Left ventricle myocardium superior (tissue), 1 donor: ENCODE results near the gene LBP. TPM values are rescaled to one million over a fixed set of nuclear protein-coding genes. Genes with fewer than 3 reads are reported as not detected.

Source experiments
- ATAC-seq: fragments of 200-7000 bp; cut with Tn5 transposase; one replicate; pipeline ENCODE4 v1.9.1; 2020; ENCODE audit warnings: mild to moderate bottlenecking, moderate library complexity
- DNase-seq: peaks from one replicate; pipeline ENCODE4 v3.0.0-alpha.2; 2020
- intact Hi-C: fragments of 100-400 bp; cut with micrococcal nuclease; formaldehyde crosslinking; loops from one replicate; pipeline ENCODE4 v1.11.0; 2022
- total RNA-seq: library from RNA; stranded (reverse); fragmentation: NEBNext Ultra II Directional; extraction: Animal tissue kit (Norgen Biotek cat#: 25700); gene quantifications from one replicate; pipeline ENCODE4 v1.2.1, GENCODE V29; 2021
- donor health status: DM: no; HTN: yes; CAD: no; lungs with severe emphysema.

LBP gene
- total RNA-seq, 1 donor from 2014 or later: 0.25 TPM

DNA sequence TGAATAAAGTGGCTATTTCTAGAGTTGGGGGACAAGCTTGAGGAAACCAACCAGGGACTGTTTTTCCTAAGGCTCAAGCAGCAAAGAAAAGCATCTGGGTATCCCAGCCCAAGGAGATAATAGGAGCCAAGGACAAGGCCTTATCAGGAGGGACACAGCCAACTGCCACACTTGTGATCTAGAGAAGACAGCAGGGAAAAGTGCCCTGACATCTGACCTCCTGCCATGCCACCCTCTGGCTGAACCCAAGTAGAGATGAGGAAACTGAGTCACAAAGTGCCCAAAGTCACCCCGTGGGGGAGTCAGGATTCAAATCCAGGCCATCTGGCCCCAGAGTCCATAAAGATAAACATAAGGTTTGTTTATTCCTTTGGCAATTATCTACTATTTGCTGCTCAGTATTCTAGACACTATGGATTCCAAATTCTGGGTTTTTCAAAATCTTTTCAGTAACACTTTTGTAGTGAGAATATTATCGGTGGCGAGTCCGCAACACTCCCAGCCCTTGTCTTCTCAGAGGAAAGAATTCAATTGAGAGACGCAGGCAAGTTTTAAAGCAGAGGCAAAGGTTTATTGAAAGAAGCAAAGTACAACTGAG lies 3.5 kb upstream of the LBP start:
- ATAC-seq (no peak), DNase-seq (no peak)
- intact Hi-C loops: no loop called here

DNA sequence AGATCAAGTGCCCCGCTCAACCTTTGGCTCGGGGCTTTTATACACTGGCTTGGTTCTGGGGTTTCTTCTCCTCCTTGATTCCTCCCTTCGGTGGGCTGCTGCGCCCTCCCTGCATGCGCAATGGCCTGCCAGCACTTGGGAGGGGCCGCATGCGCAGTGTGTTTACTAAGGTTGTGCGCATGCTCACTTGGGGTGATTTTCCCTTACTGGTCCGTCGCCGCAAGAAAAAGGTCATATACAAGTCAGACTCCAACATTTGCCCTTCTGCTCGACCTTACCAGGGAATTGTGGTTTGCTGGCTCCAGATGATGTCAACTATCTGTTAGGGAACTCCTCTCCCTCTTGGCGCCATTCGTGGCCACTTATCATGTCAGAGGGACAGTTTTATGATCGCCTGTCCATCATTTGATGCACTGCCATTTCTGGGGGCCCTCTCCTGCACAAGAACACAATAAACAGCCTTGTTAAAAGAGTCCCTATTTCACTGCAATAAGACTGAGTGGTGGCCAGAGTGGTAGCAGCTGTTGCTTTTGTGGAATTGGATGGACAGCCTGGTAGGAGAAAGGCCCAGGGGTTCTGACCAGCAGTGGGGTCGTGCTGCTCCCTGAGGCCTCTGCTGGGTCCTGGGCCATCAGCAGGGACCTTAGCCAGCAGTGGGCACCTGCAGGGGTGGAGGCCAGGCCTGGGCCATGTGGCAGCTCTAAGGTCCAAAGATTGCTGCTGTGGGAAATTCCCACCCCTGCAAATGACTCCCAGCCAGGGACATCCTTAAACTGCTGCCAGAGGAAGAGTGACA lies 2.8 kb upstream of the LBP start:
- peak; percentile 44 for DNase-seq
- peak; percentile 21 for ATAC-seq
- intact Hi-C loops: no loop called here

DNA sequence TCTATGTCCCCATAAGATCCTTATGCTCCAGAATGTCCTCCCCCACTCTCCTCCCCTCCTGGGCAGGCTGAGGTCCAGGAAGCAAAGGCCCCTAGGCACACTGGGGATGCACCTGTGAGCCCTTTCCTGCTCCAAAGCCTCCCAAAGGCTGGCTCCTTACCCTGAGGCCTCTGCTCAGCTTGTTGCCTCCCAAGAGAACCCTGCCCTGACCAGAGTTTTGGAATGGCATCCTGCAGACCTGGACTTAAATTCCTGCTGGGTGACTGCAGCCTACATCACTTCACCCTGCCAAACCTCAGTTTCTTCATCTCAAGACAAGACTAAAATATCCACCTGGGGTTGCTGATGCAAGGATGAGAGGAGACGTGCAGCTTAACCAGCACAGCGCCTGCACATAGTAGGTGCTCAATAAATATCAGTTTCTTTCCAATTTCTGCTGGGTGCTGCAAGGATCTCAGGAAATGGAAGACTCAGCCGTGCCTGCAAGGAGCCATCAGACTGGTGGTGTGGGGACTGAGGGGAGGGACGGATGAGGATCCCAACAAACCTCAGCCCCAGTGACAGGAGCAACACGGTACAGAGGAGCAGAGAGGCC lies 2.1 kb upstream of the LBP start:
- ATAC-seq (no peak), DNase-seq (no peak)
- intact Hi-C loops: no loop called here

DNA sequence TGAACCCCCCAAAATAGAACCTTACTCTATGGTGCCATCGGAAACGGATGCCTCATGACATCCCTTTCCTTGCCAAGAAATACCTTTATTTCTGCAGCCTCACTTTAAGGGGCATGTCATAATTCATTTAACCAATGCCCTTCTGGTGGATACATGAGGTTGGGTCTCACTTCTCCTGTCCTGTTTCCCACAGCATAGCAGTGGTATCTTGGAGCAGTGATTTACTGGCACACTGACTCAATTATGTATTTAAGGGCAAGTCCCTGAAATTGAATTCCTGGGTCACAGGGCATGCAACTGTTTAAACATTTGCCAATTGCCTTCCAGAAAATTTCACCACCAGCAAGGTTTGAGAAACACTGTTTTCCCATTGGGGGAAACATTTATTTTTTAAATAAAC lies 639 bp upstream of the LBP start:
- peak; percentile 21 for ATAC-seq
- no peak for DNase-seq
- intact Hi-C loops: no loop called here

DNA sequence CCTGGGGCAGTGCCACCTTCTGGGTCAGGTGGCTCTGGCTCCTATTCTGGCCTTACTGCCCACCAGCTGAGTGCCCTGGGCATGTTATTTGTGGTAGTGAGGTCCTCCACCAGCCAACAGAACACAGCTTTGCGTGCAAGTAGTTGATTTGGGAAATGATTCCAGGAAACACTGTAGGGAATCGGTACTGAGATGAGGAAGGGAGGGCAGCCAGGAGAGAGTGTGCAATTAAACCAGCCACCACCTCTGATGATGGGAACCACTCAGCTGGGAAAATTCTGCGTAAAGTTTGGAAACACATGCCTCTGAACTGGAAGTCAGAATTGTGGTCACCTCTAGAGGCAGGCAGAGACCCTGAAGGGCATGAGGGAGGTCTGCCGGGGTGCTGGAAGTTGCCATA lies 459 bp downstream of the LBP start:
- no peak for ATAC-seq

DNA sequence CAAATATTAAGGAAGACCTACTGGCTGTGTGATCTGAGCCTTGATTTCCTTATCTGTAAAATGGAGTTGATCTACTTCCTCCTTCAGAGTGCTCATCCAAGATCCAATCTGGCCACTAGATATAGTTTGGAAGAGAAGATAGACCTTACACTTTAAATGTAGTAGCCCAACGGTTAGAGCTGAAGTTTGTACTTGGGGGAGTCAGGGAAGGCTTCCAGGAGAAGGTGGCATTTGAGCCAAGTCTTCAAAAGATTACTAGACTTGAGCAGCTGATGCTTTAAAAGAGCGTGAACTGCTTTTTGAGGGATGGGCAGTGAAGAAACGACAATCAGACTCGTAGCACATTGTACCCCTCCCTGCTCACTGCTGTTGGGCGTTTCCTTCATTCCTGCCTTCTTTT lies 3.6 kb downstream of the LBP start:
- DNase-seq (no peak), ATAC-seq (no peak)
- intact Hi-C loops: no loop called here

More for the DNA sequence above, 459 bp downstream of the LBP start:
- DNase-seq: no peak
- intact Hi-C loops: no loop called here

DNA sequence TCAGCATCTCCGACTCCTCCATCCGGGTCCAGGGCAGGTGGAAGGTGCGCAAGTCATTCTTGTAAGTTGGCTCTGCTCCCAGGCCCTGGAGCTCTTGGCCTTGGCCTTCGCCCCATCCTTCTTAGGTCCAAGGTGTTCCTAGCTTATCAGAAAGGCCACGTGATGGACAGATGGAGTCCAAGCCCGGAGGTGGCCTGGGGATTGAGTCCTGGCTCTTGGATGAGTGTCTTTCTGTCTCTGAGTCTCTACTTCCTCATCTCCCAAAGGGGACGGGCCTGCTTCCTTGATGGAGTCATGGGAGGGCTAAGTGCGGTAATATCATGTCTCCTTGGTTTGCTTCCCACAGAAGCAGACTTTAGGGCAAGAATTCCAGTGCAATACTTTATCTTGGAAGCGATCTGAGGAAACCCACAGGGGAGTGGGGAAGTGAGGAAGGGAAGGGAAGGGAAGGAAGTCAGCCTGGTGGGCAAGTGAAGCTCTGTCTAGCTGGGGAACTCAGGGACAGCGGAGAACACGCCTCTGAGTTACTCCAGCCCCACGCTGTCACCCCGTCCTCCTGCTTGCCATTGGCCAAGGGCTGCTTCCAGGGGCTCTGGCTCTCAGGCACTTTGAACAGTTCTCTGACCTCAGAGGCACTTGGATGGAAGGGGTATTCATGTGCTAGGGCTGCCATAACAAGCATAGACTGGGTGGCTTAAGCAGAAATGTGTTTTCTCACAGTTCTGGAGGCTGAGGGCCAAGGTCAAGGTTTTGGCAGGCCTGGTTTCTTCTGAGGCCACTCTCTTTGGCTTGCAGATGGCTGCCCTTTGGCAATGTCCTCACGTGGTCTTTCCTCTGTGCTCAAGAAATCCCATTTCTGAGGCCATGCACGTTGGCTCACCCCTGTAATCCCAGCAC lies 4.8 kb downstream of the LBP start:
- ATAC-seq (peak; percentile 63), DNase-seq (peak; percentile 45)
- intact Hi-C loops: no loop called here

DNA sequence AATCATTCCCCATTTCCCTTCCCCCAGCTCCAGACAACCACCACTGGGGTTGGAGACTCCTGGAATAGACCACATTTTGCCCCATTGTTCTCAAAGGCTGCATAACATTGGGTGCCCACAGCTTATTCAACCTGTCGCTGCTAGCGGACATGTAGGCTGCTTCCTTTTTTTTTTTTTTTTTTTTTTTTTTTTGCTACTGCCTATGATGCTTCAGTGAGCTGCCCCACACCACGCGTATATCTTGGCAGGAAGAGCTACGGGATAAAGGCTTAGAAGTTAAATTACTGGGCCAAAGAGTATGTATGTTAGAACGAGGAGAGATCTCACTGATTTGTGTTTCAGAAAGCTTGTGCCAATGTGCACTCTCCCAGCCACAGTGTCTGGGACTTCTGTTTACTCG lies 7.0 kb downstream of the LBP start:
- DNase-seq: no peak
- ATAC-seq: no peak
- intact Hi-C loops: no loop called here

DNA sequence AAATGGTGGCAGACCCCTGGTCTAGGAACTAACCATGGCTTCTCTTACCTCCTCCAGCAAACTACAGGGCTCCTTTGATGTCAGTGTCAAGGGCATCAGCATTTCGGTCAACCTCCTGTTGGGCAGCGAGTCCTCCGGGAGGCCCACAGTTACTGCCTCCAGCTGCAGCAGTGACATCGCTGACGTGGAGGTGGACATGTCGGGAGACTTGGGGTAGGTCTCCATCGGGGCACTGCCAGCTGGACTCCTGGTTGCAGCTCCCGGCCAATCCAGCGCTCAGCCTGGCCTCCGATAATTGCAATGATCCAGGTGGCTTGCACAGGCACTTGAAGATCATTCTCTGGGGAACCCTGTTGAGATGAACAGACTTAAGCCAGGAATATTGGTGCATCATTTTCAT lies 7.9 kb downstream of the LBP start:
- DNase-seq (no peak), ATAC-seq (no peak)
- intact Hi-C loops: no loop called here

DNA sequence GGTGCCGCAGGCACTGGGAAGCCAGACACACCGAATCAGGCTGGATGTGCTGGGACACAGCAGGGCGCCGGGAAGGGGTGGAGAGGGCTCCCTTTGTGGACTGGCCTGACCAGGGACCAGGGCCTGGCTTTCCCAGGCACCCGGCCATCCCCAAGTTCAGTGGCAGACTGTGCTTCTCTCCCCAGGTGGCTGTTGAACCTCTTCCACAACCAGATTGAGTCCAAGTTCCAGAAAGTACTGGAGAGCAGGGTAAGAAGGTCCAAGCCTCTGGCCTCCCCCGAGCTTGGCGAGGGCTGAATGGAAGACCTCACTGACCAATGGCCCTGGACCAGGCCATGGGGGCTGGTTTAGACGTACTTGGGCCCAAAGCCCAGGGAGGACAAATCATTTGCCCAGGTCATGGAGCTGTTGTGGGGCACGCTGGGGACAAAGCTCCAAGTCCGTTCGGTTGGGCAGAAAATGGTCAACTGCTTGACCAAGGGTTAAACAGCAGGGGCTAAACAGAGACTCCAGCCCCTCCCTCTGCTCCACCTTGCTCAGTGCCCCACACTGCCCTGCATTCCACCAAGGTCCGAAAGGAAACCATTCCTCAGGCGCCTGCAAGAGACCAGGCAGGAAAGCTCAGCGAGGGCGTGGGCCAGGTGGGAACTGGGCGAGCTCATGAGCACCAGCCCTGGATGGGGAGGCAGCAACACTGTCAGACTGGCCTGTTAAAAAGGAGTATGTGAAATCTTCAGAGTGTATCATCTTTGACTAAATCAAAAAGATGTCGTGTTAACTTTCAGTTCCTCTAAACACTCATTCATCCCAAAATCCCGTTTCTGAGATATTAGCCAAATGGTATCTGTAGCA lies 9.1 kb downstream of the LBP start:
- no peak for ATAC-seq
- DNase-seq: no peak
- intact Hi-C loops: no loop called here

DNA sequence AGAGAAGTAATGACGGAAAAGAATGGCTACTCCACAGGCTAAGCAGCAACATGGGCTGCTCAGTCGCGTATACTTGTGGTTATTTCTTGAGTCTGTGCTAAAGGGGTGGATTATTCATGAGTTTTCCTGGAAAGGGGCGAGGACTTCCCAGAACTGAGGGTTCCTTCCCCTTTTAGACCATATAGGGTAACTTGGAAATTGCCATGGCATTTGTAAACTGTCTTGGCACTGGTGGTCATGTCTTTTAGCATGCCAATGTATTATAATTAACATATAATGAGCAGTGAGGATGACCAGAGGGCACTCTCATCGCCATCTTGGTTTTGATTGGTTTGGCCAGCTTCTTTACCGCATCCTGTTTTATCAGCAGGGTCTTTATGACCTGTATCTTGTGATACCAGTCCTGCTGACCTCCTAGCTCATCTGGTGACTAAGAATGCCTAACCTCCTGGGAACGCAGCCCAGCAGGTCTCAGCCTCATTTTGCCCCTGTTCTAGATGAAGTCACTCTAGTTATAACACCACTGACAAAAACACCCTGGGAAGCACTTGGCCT lies 11.4 kb downstream of the LBP start:
- intact Hi-C loops: no loop called here
- DNase-seq (no peak), ATAC-seq (no peak)

DNA sequence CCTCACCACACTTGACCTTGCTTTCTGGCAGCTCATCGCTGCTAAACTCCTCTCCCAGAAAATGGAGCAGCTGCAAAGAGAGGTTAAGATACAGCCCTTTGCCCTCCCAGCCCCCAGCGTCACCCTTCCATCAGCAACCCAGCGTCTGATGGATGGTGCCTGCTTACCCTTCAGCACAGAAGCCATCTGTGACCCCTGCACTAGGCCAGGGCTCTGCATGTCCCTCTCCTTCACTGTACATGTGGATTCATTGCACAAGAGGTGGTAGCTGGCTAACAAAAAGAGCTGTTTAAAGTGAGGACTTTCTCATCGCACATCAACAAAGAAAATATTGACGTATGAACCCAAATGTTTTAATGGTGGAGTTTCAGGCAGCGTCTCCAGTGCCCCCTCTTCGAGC lies 12.3 kb downstream of the LBP start:
- DNase-seq: no peak
- ATAC-seq: no peak
- intact Hi-C loops: no loop called here

DNA sequence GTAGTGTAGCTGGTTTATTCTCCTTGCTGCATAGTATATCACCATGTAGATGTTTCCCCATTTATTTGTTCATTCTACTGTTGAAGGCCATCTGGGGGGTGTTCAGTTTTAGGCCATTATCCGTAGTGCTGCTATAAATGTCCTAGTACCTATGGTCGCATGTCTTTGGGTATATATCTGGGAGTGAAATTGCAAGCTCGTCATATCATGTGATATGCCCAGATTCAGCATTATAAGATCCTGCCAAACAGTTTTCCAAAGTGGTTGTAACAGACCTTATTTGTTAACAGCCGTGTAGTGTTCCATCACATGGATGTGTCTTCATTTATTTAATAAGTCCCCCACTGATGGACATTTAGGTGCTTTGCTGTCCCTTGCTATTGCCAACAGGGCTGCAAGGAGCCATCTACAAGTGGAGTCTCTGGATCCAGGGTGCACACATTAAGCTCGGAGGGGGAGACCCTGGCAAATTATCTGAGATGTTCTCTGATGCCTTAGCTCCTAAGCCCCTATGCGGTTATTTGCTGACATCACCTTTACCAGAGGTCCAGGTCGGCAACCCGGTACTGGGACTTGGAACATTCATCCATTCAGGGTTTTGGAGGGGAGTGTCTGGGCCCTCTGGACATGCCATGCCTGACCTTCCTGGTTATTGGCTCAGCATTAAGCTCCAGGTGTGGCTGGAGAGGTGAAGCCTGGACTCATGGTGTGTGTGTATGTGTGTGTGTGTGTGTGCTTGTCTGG lies 16.9 kb downstream of the LBP start:
- ATAC-seq (no peak), DNase-seq (no peak)
- intact Hi-C loops: no loop called here

DNA sequence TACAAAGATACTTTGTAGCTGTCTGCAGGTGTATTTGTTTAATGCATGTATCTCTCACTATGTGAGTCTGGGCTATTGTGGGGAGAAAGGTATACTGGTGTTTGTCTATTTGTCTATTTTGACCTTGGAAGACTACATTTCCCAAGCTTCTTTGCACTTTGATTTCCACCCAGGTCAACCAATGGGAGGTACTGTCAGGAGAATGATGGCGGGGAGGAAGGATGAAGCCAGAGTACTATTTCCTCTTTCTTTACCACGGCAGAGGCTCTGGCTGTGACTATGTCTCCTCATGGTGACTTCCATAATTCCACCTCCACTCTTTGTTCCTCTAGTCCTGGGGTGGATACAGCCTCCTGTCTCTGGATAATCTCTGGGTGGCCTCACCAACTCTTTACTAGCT lies 23.1 kb downstream of the LBP start:
- DNase-seq (no peak), ATAC-seq (no peak)
- intact Hi-C loops: no loop called here

DNA sequence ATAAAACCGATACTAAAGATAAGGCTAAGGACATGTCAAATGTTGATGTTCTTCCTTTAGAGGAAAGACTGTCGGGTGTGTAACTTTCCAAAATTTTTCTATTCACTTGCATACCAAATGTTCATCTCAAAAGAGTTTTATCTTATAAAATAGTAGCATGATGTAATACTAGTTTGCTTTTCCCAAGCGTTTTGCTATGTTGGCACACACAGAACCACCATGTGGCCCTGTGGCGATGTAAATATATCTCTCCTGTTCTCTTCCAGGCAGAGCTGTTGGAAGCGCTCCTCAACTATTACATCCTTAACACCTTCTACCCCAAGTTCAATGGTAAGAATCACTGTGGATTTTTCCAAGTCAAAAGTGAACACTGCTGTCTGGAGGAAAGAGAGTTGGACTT lies 26.5 kb downstream of the LBP start:
- no peak for DNase-seq
- intact Hi-C loops: no loop called here
- ATAC-seq: no peak

DNA sequence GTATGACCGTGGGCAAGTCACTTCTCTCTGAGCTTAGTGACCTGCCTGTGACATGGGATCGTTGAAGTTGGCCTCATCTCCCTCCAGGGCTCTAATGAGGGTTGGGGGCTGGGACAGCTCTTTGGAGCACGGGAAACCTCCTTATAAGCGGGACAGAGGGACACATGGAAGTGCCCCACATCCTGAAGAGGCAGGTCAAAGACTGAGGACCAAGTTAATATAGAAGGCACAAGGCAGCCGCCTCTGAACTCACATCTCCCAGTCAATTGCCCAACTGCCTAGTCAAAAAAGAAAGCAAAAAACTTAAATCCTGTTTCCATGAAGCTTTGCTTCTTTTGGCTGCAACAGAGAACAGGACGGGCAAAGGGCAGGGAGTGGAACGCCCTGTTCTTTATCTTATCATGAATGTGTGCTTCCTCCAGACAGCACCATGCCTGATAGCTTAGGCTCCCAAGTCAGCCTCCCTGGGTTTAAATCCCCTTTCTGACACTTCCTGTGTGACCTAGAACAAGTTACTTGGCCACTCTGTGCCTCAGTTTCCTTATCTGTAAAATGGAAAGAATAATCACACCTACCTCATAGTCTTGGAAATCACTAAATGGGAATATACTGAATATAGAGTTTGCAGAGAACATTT lies 27.1 kb downstream of the LBP start:
- DNase-seq (no peak), ATAC-seq (peak; percentile 62)
- intact Hi-C loops: no loop called here

DNA sequence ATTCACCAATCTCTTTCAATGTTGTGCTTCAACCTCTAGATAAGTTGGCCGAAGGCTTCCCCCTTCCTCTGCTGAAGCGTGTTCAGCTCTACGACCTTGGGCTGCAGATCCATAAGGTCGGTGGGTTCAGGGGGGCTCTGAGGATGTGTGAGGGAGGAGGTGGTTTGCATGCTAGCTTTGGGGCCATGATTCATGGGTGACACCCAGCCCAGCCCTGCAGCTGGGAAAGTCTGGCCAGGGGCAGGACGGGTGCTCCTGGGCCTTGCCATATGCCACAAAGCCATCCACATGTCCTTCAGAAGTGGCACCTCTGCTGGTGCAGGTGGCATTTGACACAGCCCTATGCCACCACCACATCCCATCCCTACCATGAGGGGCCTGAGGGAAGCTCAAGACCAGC lies 27.6 kb downstream of the LBP start:
- intact Hi-C loops: no loop called here
- no peak for ATAC-seq

More for the DNA sequence above, 27.6 kb downstream of the LBP start:
- DNase-seq: no peak
